Fibroblast of lung (primary cell): ENCODE measurements around the gene SERTAD3.

Experiments
- CTCF ChIP-seq, 2 donors: IDR thresholded peaks in 1 of 2; conservative IDR thresholded peaks in 1 of 2; 1 replicate in 1 of 2; 2 replicates in 1 of 2; pipeline ENCODE4 v1.5.1; 2011 to 2012; ENCODE audit warnings: low read length in 2 of 2, control low read depth in 1 of 2, inconsistent platforms in 1 of 2, low read depth in 1 of 2, mild to moderate bottlenecking in 1 of 2
- EZH2 ChIP-seq: IDR thresholded peaks from 2 replicates; pipeline ENCODE4 v1.5.1; 2012; ENCODE audit warnings: low read length, control low read depth, mild to moderate bottlenecking; ENCODE audit errors: missing control alignments

DNA sequence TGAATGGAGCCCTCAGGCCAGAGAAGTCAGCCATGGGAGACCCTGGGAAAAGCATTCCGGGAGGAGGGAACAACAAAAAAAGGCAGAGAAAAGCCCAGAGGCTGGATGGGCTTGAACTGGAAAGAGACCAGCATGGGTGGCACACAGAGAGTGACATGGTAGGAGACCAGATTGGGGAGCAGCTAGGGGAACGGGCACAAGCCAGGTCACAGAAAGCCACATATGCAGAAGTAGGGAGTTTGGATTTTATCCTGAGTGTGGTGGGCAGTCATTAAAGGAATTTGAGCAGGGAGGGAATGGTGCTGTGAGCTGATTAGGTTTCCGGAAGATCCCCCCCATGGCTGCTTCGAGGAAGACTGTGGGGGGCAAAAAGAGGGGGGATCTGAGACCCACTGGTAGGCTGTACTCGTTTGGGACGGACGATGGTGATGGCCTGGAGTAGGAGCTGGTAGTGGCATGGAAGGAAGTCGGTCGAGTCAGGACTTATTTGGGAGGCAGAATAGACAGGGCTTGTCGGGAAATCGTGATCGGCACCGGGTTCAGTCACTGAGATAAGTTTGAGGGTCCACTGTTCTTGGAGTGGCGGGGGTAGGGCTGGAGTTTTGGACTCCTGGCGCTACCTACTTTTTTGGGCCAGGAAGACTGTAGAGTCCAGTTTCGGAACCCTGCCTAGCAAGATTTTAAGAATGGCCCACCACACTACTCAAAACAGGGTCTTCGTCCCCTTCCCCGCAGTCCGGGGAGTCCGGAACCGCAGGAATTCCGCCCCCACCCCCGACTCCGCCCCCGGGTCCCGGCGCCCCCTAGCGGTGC is 19.3 kb downstream of the SERTAD3 start:
- TF ChIP-seq EZH2 (no peak), CTCF (conservative IDR thresholded peaks at IDR 0.05 in 1 of 2, IDR thresholded peaks at IDR 0.05 in 1 of 2; ENCODE audit: low read depth in 1 of 2, low read length in 2 of 2) (no peak)
